A673 (cell line): Measurements from ENCODE around the gene SFXN5. TPM values are rescaled to one million over a fixed set of nuclear protein-coding genes. Genes with fewer than 3 reads are reported as not detected.

Source experiments
- BruUV-seq: library from RNA; stranded (reverse); fragments of 400-500 nt; replicated peaks from 2 replicates; lab custom pipeline; 2021; lab: Mats Ljungman, UMichigan
- CTCF ChIA-PET: fragments of 300-600 bp; sonication (Branson Sonifier 250); formaldehyde crosslinking; loops from one replicate; lab custom pipeline; 2022; ENCODE audit warnings: antibody characterized with exemption; lab: Charles Lee
- POLR2A ChIA-PET: fragments of 300-600 bp; sonication (Branson Sonifier 250); formaldehyde crosslinking; loops from one replicate; lab custom pipeline; 2022; ENCODE audit warnings: antibody characterized with exemption; ENCODE audit not compliant: low non-redundant PET; lab: Charles Lee
- DNase-seq: peaks from one replicate; pipeline ENCODE4 v3.0.0-alpha.2; 2015; ENCODE audit warnings: low spot score
- H3K27ac ChIP-seq: fragments of 200-600 bp; sonication (generic); 2 replicates; pipeline ENCODE4 v1.5.1; 2016; ENCODE audit warnings: mixed run types, low read depth, mild to moderate bottlenecking, mixed read lengths, antibody characterized with exemption, low read length; ENCODE audit not compliant: poor library complexity, severe bottlenecking
- H3K27me3 ChIP-seq: fragments of 200-600 bp; sonication (generic); replicated peaks from 2 replicates; pipeline ENCODE4 v1.6.1; 2017; ENCODE audit warnings: mixed run types, low read depth, mild to moderate bottlenecking, mixed read lengths, antibody characterized with exemption, low read length; ENCODE audit not compliant: insufficient read depth, poor library complexity
- H3K36me3 ChIP-seq: fragments of 200-600 bp; sonication (generic); 2 replicates; pipeline ENCODE4 v1.6.1; 2016; ENCODE audit warnings: mixed run types, mild to moderate bottlenecking, mixed read lengths, antibody characterized with exemption, low read length; ENCODE audit not compliant: insufficient read depth, poor library complexity, severe bottlenecking
- H3K4me1 ChIP-seq: fragments of 200-600 bp; sonication (generic); 2 replicates; pipeline ENCODE4 v1.6.1; 2017; ENCODE audit warnings: mixed run types, mild to moderate bottlenecking, mixed read lengths, antibody characterized with exemption, low read length; ENCODE audit not compliant: insufficient read depth, poor library complexity, severe bottlenecking
- H3K4me3 ChIP-seq: fragments of 200-600 bp; sonication (generic); 2 replicates; pipeline ENCODE4 v1.5.1; 2016; ENCODE audit warnings: low read depth, mixed run types, mild to moderate bottlenecking, mixed read lengths, low read length; ENCODE audit not compliant: poor library complexity, severe bottlenecking
- H3K9me3 ChIP-seq: fragments of 200-600 bp; sonication (generic); 2 replicates; pipeline ENCODE4 v1.6.1; 2016; ENCODE audit warnings: mixed run types, low read depth, mild to moderate bottlenecking, mixed read lengths, antibody characterized with exemption, low read length; ENCODE audit not compliant: poor library complexity, severe bottlenecking
- EZH2 ChIP-seq: fragments of 200-600 bp; sonication (generic); IDR thresholded peaks from 2 replicates; pipeline ENCODE4 v1.6.1; 2017; ENCODE audit warnings: borderline replicate concordance, low read depth, mild to moderate bottlenecking, mixed read lengths, antibody characterized with exemption, low read length; ENCODE audit not compliant: poor library complexity, severe bottlenecking
- intact Hi-C: fragments of 100-400 bp; cut with micrococcal nuclease; formaldehyde crosslinking; loops from one replicate; pipeline ENCODE4 v1.10.0; 2022; ENCODE audit not compliant: unreplicated experiment
- total RNA-seq: library from RNA; stranded (reverse); gene quantifications from 2 replicates; pipeline ENCODE4 v1.2.3, GENCODE V29; 2021
- TF ChIP-seq, protein P1 (sequence below): fragments of 300-800, 200-600 bp; sonication (generic); conservative IDR thresholded peaks from 2 replicates; pipeline ENCODE4 v1.5.1; 2017; ENCODE audit warnings: low read depth, mild to moderate bottlenecking, antibody characterized with exemption, low read length, moderate library complexity, mixed read lengths

Gene SFXN5
- total RNA-seq, 1 experiment from 2014 or later = 23.1 TPM

DNA sequence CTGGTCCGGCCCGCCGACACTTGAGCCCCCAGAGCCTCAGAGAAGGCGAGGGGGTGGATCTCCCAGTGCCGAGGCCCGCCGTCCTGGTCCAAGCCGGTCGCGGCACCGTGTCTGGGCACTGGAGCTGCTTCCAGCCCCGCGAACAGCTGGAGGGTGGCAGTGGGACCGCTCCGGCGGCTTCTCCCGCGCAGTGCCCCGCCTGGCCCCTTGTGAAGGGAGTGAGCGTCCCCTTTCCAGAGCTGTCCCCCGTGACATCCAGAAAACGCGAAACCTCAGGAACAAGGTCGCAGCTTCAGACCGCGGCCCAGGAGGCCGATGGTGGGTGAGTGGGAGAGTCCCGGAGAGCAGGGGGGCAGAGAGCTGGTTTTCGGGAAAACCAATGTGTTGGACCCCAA is 154.8 kb downstream of the SFXN5 start:
- TF ChIP-seq, protein P1, sequence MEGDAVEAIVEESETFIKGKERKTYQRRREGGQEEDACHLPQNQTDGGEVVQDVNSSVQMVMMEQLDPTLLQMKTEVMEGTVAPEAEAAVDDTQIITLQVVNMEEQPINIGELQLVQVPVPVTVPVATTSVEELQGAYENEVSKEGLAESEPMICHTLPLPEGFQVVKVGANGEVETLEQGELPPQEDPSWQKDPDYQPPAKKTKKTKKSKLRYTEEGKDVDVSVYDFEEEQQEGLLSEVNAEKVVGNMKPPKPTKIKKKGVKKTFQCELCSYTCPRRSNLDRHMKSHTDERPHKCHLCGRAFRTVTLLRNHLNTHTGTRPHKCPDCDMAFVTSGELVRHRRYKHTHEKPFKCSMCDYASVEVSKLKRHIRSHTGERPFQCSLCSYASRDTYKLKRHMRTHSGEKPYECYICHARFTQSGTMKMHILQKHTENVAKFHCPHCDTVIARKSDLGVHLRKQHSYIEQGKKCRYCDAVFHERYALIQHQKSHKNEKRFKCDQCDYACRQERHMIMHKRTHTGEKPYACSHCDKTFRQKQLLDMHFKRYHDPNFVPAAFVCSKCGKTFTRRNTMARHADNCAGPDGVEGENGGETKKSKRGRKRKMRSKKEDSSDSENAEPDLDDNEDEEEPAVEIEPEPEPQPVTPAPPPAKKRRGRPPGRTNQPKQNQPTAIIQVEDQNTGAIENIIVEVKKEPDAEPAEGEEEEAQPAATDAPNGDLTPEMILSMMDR = no peak
- no peak for TF ChIP-seq EZH2
- peaks cover 26% of the 10 kb centered on the region for H3K4me1 ChIP-seq
- intact Hi-C loops = no loop called here
- no peak overlapping the region for H3K27ac ChIP-seq
- ChIA-PET POLR2A (no interaction called here), CTCF (interaction anchor here (0.9 kb wide), 1 partner anchor 30 kb away, joined by 3 read pairs; no protein-coding TSS in a partner anchor)
- H3K36me3 ChIP-seq = no peaks in the 10 kb centered on the region
- H3K27me3 ChIP-seq = peaks cover 99% of the 10 kb centered on the region
- DNase-seq = peak; percentile 18
- BruUV-seq = no TSS peak
- H3K4me3 ChIP-seq = peak overlapping the region; percentile 46
- no peaks in the 10 kb centered on the region for H3K9me3 ChIP-seq

DNA sequence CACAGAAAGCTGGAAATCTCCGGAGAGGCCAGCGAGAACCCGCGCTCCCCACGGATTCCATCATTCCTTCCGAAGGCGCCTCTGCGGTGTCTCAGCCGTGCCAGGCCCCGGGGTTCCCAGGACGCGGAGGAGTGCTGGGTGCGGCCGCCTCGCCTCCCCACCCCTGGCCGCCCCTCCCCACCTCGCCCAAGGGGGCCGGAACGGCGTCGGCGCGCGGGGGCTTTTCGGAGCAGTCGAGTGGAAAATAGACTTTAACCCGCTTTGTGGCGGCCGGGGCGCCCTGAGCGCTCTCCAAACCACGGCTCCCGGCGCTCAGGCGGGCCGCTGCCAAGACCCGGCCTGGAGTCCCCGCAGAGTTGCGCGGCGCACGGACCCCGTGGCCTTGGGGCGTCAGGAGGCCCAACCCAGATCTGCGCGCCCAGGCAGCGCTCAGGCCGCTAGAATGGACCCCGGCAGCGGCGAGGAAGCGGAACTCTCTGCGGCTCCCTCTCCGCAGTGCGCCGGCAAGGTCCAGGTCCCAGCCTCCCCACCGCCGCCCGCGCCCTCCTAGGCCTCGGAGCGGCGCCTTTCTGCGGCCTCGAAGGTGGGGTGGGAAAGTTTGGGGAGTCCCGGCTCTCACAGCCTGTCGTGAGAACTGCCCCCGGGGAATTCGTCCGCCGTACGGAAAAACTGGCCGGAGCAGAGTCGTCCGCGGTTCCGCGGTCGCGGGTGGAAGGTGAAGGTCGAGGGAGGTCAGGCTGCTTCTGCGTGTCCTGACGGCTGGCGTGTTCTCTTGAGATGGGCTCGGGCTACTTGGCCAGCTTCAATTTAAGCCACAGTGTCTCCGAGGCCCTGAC is 155.4 kb downstream of the SFXN5 start:
- no TSS peak for BruUV-seq

DNA sequence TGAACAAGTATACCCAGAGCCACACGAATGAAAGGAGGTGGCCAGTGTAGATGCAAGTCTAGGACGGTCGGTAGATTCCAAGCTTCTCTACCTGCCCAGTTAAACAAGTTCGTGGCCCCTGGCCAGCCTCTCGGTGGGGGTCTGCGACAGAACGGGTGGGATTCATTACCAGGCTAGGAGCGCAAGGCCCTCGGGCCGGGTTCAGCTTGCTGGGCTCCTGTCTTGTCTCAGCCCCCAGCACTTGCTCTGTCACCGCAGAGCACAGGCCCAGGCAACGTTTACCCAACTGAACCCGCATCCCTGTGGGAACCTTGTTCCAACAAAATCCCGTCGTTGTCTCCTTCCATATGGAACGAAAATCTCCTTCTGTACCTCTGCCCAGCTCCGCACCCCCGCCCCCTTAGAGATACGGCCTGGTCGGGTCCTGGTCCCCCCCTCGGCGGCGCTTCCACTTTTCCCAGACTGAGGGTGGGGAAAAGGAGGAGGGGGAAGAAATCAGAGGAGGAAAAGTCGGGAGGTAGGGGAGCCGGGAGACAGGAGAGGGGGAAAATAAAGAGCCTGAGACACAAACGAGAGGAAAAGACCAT is 156.1 kb downstream of the SFXN5 start:
- DNase-seq = no peak
- Histone ChIP-seq H3K4me1 (peaks cover 26% of the 10 kb centered on the region), H3K27ac (no peak overlapping the region), H3K36me3 (no peaks in the 10 kb centered on the region), H3K9me3 (no peaks in the 10 kb centered on the region), H3K27me3 (peaks cover 99% of the 10 kb centered on the region), H3K4me3 (peak overlapping the region; percentile 46)
- intact Hi-C loops = no loop called here
- ChIA-PET POLR2A (interaction anchor here (0.6 kb wide), 1 partner anchor 686 kb away, joined by 3 read pairs; no protein-coding TSS in a partner anchor), CTCF (no interaction called here)
- no TSS peak for BruUV-seq
- TF ChIP-seq, protein P1 = no peak
- TF ChIP-seq EZH2 = peak; percentile 90

More for the DNA sequence above, 155.4 kb downstream of the SFXN5 start:
- TF ChIP-seq EZH2 = peak; percentile 47
- TF ChIP-seq, protein P1 = no peak
- Histone ChIP-seq H3K9me3 (no peaks in the 10 kb centered on the region), H3K4me3 (peak overlapping the region; percentile 46), H3K36me3 (no peaks in the 10 kb centered on the region), H3K4me1 (peaks cover 26% of the 10 kb centered on the region), H3K27ac (no peak overlapping the region), H3K27me3 (peaks cover 99% of the 10 kb centered on the region)
- ChIA-PET CTCF (no interaction called here), POLR2A (no interaction called here)
- DNase-seq = peak; percentile 72
- intact Hi-C loops = no loop called here
